A673 (cell line): ENCODE measurements around the gene EBP.

Experiments used
- CTCF ChIP-seq: fragments of 300-800, 200-600 bp; sonication (generic); conservative IDR thresholded peaks from 2 replicates; pipeline ENCODE4 v1.5.1; 2017; ENCODE audit warnings: low read depth, mild to moderate bottlenecking, antibody characterized with exemption, low read length, moderate library complexity, mixed read lengths
- EZH2 ChIP-seq: fragments of 200-600 bp; sonication (generic); IDR thresholded peaks from 2 replicates; pipeline ENCODE4 v1.6.1; 2017; ENCODE audit warnings: borderline replicate concordance, low read depth, mild to moderate bottlenecking, mixed read lengths, antibody characterized with exemption, low read length; ENCODE audit not compliant: poor library complexity, severe bottlenecking

GRCh38 chrX:48491809-48492208 is 29.8 kb upstream of the EBP start:
- TF ChIP-seq CTCF (no peak), EZH2 (no peak)
